Stimulated activated CD4-positive, alpha-beta T cell treated with anti-CD3 and anti-CD28 coated beads, Interleukin-4, amount 100 ng/mL, for 48 hours (primary cell): ENCODE results near the gene LINC00305.

Experiments
- DNase-seq, 2 donors: peaks; one replicate each; pipeline ENCODE4 v3.0.0-alpha.2; 2020; ENCODE audit warnings: low read depth in 2 of 2

LINC00305 gene

GRCh38 chr18:64148988-64149387 lies at the start of gene LINC00305:
Gene LINC00305 (minus strand): TSS chr18:64149088.
- no peak for DNase-seq

GRCh38 chr18:64191069-64191468 lies 42.2 kb upstream of the LINC00305 start:
- DNase-seq, result no peak

- DNase-seq, result no peak
These were observed 37.1 kb upstream of the LINC00305 start for GRCh38 chr18:64185987-64186386.

- DNase-seq, result no peak
These were observed 34.8 kb upstream of the LINC00305 start for GRCh38 chr18:64183665-64184064.

- no peak for DNase-seq
These were observed 31.7 kb upstream of the LINC00305 start for GRCh38 chr18:64180617-64181016.

- no peak for DNase-seq
These were observed 31.3 kb upstream of the LINC00305 start for GRCh38 chr18:64180171-64180570.

GRCh38 chr18:64179556-64180080 lies 30.7 kb upstream of the LINC00305 start:
- DNase-seq, result no peak

GRCh38 chr18:64178860-64179259 lies 30.0 kb upstream of the LINC00305 start:
- DNase-seq, result no peak

- no peak for DNase-seq
These were observed 26.5 kb upstream of the LINC00305 start for GRCh38 chr18:64175432-64175831.

- no peak for DNase-seq
These were observed 22.7 kb upstream of the LINC00305 start for GRCh38 chr18:64171576-64171975.

- no peak for DNase-seq
These were observed 18.6 kb upstream of the LINC00305 start for GRCh38 chr18:64167408-64167925.

GRCh38 chr18:64165906-64166305 lies 17.0 kb upstream of the LINC00305 start:
- DNase-seq, result no peak

- DNase-seq, result no peak
These were observed 16.0 kb upstream of the LINC00305 start for GRCh38 chr18:64164883-64165282.

- DNase-seq, result no peak
These were observed 1.1 kb upstream of the LINC00305 start for GRCh38 chr18:64149916-64150438.

GRCh38 chr18:64142904-64143303 lies 6.0 kb downstream of the LINC00305 start:
- DNase-seq, result no peak

GRCh38 chr18:64137914-64138313 lies 11.0 kb downstream of the LINC00305 start:
- no peak for DNase-seq

- DNase-seq, result no peak
These were observed 14.7 kb downstream of the LINC00305 start for GRCh38 chr18:64134044-64134747.

GRCh38 chr18:64132871-64133270 lies 16.0 kb downstream of the LINC00305 start:
- no peak for DNase-seq

- DNase-seq, result no peak
These were observed 17.6 kb downstream of the LINC00305 start for GRCh38 chr18:64131314-64131713.

GRCh38 chr18:64127172-64127571 lies 21.7 kb downstream of the LINC00305 start:
- DNase-seq, result no peak

GRCh38 chr18:64119916-64120315 lies 29.0 kb downstream of the LINC00305 start:
- no peak for DNase-seq

GRCh38 chr18:64118406-64118805 lies 30.5 kb downstream of the LINC00305 start:
- DNase-seq, result no peak

GRCh38 chr18:64116571-64117175 lies 32.2 kb downstream of the LINC00305 start:
- DNase-seq, result no peak
